Kidney (tissue), 14 donors: ENCODE measurements around the gene SULT2B1. TPM values are rescaled to one million over a fixed set of nuclear protein-coding genes. Genes with fewer than 3 reads are reported as not detected.

Experiments
- DNase-seq, 5 donors: peaks; one replicate each; pipeline ENCODE4 v3.0.0-alpha.2; 2013 to 2020
- FAIRE-seq: peaks from 2 replicates; lab custom pipeline; 2012; peaks lifted over from hg19 to GRCh38; lab: Jason Lieb, UNC
- H3K27ac ChIP-seq, 2 donors: one replicate each; pipeline ENCODE4 v1.7.0; 2013; ENCODE audit warnings: low read depth in 2 of 2, low read length in 2 of 2, inconsistent platforms in 1 of 2
- H3K27me3 ChIP-seq: one replicate; pipeline ENCODE4 v1.7.1; 2013; ENCODE audit warnings: low read length, inconsistent platforms; ENCODE audit not compliant: control insufficient read depth, insufficient read depth
- H3K36me3 ChIP-seq, 3 donors: one replicate each; pipeline versions ENCODE4 v1.7.0 to v1.7.1; 2013; ENCODE audit warnings: low read length in 3 of 3, control low read depth in 1 of 3, inconsistent platforms in 1 of 3; ENCODE audit not compliant: insufficient read depth in 3 of 3, control insufficient read depth in 2 of 3
- H3K4me1 ChIP-seq, 3 donors: one replicate each; pipeline versions ENCODE4 v1.7.0 to v1.7.1; 2013; ENCODE audit warnings: low read length in 3 of 3, inconsistent platforms in 1 of 3, low read depth in 1 of 3; ENCODE audit not compliant: control insufficient read depth in 2 of 3, insufficient read depth in 2 of 3
- H3K4me3 ChIP-seq, 3 donors: one replicate each; pipeline versions ENCODE4 v1.7.0 to v1.8.1; 2013; ENCODE audit warnings: low read length in 3 of 3, control low read depth in 1 of 3, inconsistent platforms in 1 of 3
- H3K9ac ChIP-seq, 3 donors: one replicate each; pipeline versions ENCODE4 v1.7.0 to v1.7.1; 2013; ENCODE audit warnings: low read length in 3 of 3, control low read depth in 1 of 3, inconsistent platforms in 1 of 3
- H3K9me3 ChIP-seq, 3 donors: one replicate each; pipeline versions ENCODE4 v1.7.0 to v1.7.1; 2013; ENCODE audit warnings: low read length in 3 of 3, control low read depth in 1 of 3, inconsistent platforms in 1 of 3; ENCODE audit not compliant: control insufficient read depth in 2 of 3, insufficient read depth in 1 of 3
- intact Hi-C: fragments of 100-400 bp; cut with DNase I; formaldehyde crosslinking; loops from one replicate; pipeline ENCODE4 v1.11.1; 2022
- polyA plus RNA-seq: library from polyadenylated mRNA; stranded (reverse); fragments of 350-450 nt; fragmentation: Illumina TruSeq; extraction: RNeasy Lipid Tissue Mini Kit (QIAGEN cat#74804); gene quantifications from one replicate; pipeline ENCODE4 v1.2.3, GENCODE V29; 2014; ENCODE audit warnings: low read depth, low replicate concordance; ENCODE audit not compliant: insufficient read depth
- total RNA-seq: library from RNA; stranded (reverse); fragmentation: NEBNext Ultra II Directional; extraction: Animal tissue kit (Norgen Biotek cat#: 25700); gene quantifications from one replicate; pipeline ENCODE4 v1.2.1, GENCODE V29; 2021
- TF ChIP-seq, protein P1 (sequence below): IDR thresholded peaks from 3 replicates; pipeline ENCODE4 v1.5.1; 2012; ENCODE audit warnings: mild to moderate bottlenecking, moderate library complexity, borderline replicate concordance; ENCODE audit not compliant: insufficient read depth; ENCODE audit errors: extremely low read depth
- donor health status: control.
- donor health status: control.
- donor health status: control.
- donor health status: control.
- donor health status: control.
- donor health status: DM: yes; HTN: yes; CAD: no.
- donor health status: Normal renal cell carcinoma (clear cell type).

The SULT2B1 gene
- total and polyA plus RNA-seq, 2 donors from 2014 or later, result 2.3 TPM

- Histone ChIP-seq H3K9me3 (no peaks in the 10 kb centered on the region), H3K27me3 (no peaks in the 10 kb centered on the region), H3K9ac (no peak overlapping the region), H3K4me3 (no peak overlapping the region), H3K36me3 (peaks cover 0 to 18% (median 11%) of the 10 kb centered on the region in 3 donors), H3K27ac (no peak overlapping the region), H3K4me1 (peaks cover 0 to 18% (median 9%) of the 10 kb centered on the region in 3 donors)
- intact Hi-C loops, result no loop called here
- TF ChIP-seq, protein P1, sequence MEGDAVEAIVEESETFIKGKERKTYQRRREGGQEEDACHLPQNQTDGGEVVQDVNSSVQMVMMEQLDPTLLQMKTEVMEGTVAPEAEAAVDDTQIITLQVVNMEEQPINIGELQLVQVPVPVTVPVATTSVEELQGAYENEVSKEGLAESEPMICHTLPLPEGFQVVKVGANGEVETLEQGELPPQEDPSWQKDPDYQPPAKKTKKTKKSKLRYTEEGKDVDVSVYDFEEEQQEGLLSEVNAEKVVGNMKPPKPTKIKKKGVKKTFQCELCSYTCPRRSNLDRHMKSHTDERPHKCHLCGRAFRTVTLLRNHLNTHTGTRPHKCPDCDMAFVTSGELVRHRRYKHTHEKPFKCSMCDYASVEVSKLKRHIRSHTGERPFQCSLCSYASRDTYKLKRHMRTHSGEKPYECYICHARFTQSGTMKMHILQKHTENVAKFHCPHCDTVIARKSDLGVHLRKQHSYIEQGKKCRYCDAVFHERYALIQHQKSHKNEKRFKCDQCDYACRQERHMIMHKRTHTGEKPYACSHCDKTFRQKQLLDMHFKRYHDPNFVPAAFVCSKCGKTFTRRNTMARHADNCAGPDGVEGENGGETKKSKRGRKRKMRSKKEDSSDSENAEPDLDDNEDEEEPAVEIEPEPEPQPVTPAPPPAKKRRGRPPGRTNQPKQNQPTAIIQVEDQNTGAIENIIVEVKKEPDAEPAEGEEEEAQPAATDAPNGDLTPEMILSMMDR, result no peak
- no peak for DNase-seq
- no peak for FAIRE-seq
Measured at GRCh38 chr19:48615231-48616040, 63.5 kb downstream of the SULT2B1 start.

DNA sequence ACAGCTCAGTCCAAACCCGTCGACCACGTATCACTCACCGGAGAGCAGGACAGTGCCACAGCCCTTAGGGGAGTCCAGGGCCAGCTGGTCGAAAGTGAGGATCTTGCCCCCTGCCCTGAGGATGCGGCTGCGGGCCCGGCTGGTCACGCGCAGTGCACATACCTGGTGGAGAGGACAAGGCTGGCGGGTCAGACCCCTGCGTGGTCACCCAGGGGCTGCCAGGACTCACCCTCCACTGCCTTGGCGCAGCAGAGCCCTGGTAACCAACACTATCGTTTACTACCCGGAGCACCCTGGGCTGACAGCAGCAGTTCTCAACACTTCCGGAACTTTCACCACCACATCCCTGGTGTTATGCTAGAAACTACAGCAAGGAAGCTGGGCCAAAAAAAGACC is 64.1 kb downstream of the SULT2B1 start:
- intact Hi-C loops, result no loop called here
- Histone ChIP-seq H3K4me1 (peaks cover 0 to 18% (median 9%) of the 10 kb centered on the region in 3 donors), H3K9me3 (no peaks in the 10 kb centered on the region), H3K4me3 (no peak overlapping the region), H3K36me3 (peaks cover 0 to 18% (median 11%) of the 10 kb centered on the region in 3 donors), H3K27me3 (no peaks in the 10 kb centered on the region), H3K27ac (no peak overlapping the region), H3K9ac (no peak overlapping the region)
- DNase-seq (peak in 1 of 5 donors; percentile 32), FAIRE-seq (no peak)
- TF ChIP-seq, protein P1, result no peak

DNA sequence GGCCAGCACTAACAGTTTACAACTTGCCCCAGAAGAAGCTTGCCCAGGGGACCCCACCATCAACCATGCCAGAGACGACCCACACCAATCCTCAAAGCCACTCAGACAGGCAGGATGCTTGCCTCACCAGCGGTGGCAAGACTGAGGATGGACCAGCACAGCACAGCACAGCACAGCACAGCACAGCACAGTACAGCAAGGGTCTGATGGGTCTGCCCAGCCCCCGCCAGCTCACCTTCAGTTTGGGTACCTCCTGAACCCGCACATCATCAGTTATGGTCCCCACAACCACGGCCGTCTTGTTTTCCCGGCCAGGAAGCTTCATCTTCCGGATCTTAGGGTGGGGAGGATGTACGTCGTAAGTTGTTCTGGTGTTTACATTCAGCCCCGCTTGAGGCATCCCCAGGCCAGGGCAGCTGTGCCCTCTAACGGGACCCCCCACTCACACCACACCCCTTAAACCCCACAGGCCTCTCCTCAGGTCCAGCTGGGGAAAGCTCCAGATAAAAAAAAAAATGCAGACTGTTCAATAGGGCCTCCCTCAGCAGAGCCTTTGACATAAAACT is 64.6 kb downstream of the SULT2B1 start:
- H3K4me1 ChIP-seq, result peaks cover 0 to 18% (median 9%) of the 10 kb centered on the region in 3 donors
- H3K4me3 ChIP-seq, result no peak overlapping the region
- no peak overlapping the region for H3K9ac ChIP-seq
- H3K9me3 ChIP-seq, result no peaks in the 10 kb centered on the region
- TF ChIP-seq, protein P1, result no peak
- intact Hi-C loops, result no loop called here
- peaks cover 0 to 18% (median 11%) of the 10 kb centered on the region in 3 donors for H3K36me3 ChIP-seq
- DNase-seq (peak in 1 of 5 donors; percentile 48), FAIRE-seq (no peak)
- H3K27me3 ChIP-seq, result no peaks in the 10 kb centered on the region
- H3K27ac ChIP-seq, result no peak overlapping the region
